DND-41 (cell line): ENCODE results near the gene IGFL3.

Experiments used
- EZH2 ChIP-seq: IDR thresholded peaks from 3 replicates; pipeline ENCODE4 v1.6.1; 2012; ENCODE audit warnings: borderline replicate concordance, low read depth, mild to moderate bottlenecking, moderate library complexity, low read length, inconsistent platforms; ENCODE audit not compliant: severe bottlenecking
- TF ChIP-seq, protein P1 (sequence below): IDR thresholded peaks from 2 replicates; pipeline ENCODE4 v1.5.1; 2012; ENCODE audit warnings: borderline replicate concordance, low read length, moderate library complexity, mild to moderate bottlenecking; ENCODE audit not compliant: poor library complexity, severe bottlenecking; ENCODE audit errors: extremely low read depth

DNA sequence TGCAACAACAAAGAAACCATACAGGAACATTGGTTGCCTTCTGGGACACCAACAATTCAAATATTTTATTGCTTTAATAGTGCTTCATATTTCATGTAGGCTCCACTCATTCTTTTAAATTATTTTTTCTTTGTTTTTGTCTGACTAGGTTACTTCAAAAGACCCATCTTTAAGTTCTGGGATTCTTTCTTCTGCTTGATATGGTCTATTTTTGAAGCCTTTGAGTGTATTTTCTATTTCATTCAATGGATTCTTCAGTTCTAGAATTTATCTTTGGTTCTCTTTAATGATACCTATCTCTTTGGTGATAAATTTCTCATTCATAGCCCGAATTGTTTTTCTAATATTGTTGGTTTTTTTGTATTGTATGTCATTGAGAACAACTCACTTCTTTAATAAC, 38.6 kb downstream of the IGFL3 start:
- TF ChIP-seq, protein P1, sequence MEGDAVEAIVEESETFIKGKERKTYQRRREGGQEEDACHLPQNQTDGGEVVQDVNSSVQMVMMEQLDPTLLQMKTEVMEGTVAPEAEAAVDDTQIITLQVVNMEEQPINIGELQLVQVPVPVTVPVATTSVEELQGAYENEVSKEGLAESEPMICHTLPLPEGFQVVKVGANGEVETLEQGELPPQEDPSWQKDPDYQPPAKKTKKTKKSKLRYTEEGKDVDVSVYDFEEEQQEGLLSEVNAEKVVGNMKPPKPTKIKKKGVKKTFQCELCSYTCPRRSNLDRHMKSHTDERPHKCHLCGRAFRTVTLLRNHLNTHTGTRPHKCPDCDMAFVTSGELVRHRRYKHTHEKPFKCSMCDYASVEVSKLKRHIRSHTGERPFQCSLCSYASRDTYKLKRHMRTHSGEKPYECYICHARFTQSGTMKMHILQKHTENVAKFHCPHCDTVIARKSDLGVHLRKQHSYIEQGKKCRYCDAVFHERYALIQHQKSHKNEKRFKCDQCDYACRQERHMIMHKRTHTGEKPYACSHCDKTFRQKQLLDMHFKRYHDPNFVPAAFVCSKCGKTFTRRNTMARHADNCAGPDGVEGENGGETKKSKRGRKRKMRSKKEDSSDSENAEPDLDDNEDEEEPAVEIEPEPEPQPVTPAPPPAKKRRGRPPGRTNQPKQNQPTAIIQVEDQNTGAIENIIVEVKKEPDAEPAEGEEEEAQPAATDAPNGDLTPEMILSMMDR = no peak
- TF ChIP-seq EZH2 = no peak
